Stomach smooth muscle (tissue), 2 donors: Measurements from ENCODE around the gene ACYP2.
"Not testable (repeated sequence)": the region's sequence is repeated elsewhere in the genome, so short reads cannot be mapped to it uniquely, and the experiment has no call there.

Source experiments
- H3K27ac ChIP-seq: one replicate; pipeline ENCODE4 v1.7.0; 2013; ENCODE audit warnings: mild to moderate bottlenecking, low read length, inconsistent platforms
- H3K27me3 ChIP-seq, 2 donors: one replicate each; pipeline ENCODE4 v1.7.0; 2013; ENCODE audit warnings: low read length in 2 of 2; ENCODE audit not compliant: insufficient read depth in 2 of 2, control insufficient read depth in 1 of 2
- H3K36me3 ChIP-seq, 2 donors: one replicate each; pipeline ENCODE4 v1.7.0; 2013; ENCODE audit warnings: low read length in 2 of 2; ENCODE audit not compliant: control insufficient read depth in 2 of 2, insufficient read depth in 2 of 2
- H3K4me1 ChIP-seq: one replicate; pipeline ENCODE4 v1.7.0; 2013; ENCODE audit warnings: low read length; ENCODE audit not compliant: control insufficient read depth, insufficient read depth
- H3K4me3 ChIP-seq, 2 donors: one replicate each; pipeline ENCODE4 v1.7.0; 2013; ENCODE audit warnings: low read length in 2 of 2
- H3K9ac ChIP-seq, 2 donors: one replicate each; pipeline ENCODE4 v1.7.0; 2013; ENCODE audit warnings: low read length in 2 of 2, mild to moderate bottlenecking in 1 of 2
- H3K9me3 ChIP-seq, 2 donors: one replicate each; pipeline ENCODE4 v1.7.0; 2013; ENCODE audit warnings: low read length in 2 of 2; ENCODE audit not compliant: control insufficient read depth in 2 of 2
- donor health status: healthy.
- donor health status: Pancreatic carcinoma.

Gene ACYP2

GRCh38 chr2:54114936-54115283, 505 bp upstream of the ACYP2 start:
- Histone ChIP-seq H3K4me3 (peak overlapping the region; percentile 87 to 97), H3K27ac (peak overlapping the region; percentile 100), H3K4me1 (no peaks in the 10 kb centered on the region), H3K36me3 (no peaks in the 10 kb centered on the region), H3K9ac (peak overlapping the region; percentile 99 to 100), H3K9me3 (no peaks in the 10 kb centered on the region), H3K27me3 (no peaks in the 10 kb centered on the region)

- H3K4me1 ChIP-seq, H3K4me3 ChIP-seq, H3K9me3 ChIP-seq, H3K9ac ChIP-seq, H3K27ac ChIP-seq, H3K36me3 ChIP-seq, H3K27me3 ChIP-seq: not testable (repeated sequence)
Observed at GRCh38 chr2:54116598-54116997, 1.2 kb downstream of the ACYP2 start.

- Histone ChIP-seq H3K4me1 (no peaks in the 10 kb centered on the region), H3K4me3 (no peak overlapping the region), H3K9ac (no peak overlapping the region), H3K9me3 (no peaks in the 10 kb centered on the region), H3K27ac (no peak overlapping the region), H3K36me3 (no peaks in the 10 kb centered on the region), H3K27me3 (no peaks in the 10 kb centered on the region)
Observed at GRCh38 chr2:54120950-54121349, 5.5 kb downstream of the ACYP2 start.

GRCh38 chr2:54122171-54122935, 6.9 kb downstream of the ACYP2 start:
- no peak overlapping the region for H3K9ac ChIP-seq
- no peak overlapping the region for H3K27ac ChIP-seq
- no peaks in the 10 kb centered on the region for H3K36me3 ChIP-seq
- no peaks in the 10 kb centered on the region for H3K27me3 ChIP-seq
- no peaks in the 10 kb centered on the region for H3K9me3 ChIP-seq
- no peaks in the 10 kb centered on the region for H3K4me1 ChIP-seq
- H3K4me3 ChIP-seq, result no peak overlapping the region

- H3K9me3 ChIP-seq, result no peaks in the 10 kb centered on the region
- no peaks in the 10 kb centered on the region for H3K4me1 ChIP-seq
- H3K36me3 ChIP-seq, result no peaks in the 10 kb centered on the region
- H3K4me3 ChIP-seq, result no peak overlapping the region
- no peak overlapping the region for H3K27ac ChIP-seq
- no peaks in the 10 kb centered on the region for H3K27me3 ChIP-seq
- H3K9ac ChIP-seq, result no peak overlapping the region
Observed at GRCh38 chr2:54122939-54123338, 7.5 kb downstream of the ACYP2 start.

GRCh38 chr2:54127174-54127573, 11.8 kb downstream of the ACYP2 start:
- not testable (repeated sequence) for H3K4me3 ChIP-seq, H3K36me3 ChIP-seq

GRCh38 chr2:54133056-54133455, 17.6 kb downstream of the ACYP2 start:
- H3K27me3 ChIP-seq, result no peaks in the 10 kb centered on the region
- H3K9ac ChIP-seq, result no peak overlapping the region
- no peaks in the 10 kb centered on the region for H3K9me3 ChIP-seq
- no peaks in the 10 kb centered on the region for H3K4me1 ChIP-seq
- no peaks in the 10 kb centered on the region for H3K36me3 ChIP-seq
- no peak overlapping the region for H3K4me3 ChIP-seq
- no peak overlapping the region for H3K27ac ChIP-seq

More at GRCh38 chr2:54127174-54127573, 11.8 kb downstream of the ACYP2 start:
- H3K4me1 ChIP-seq, H3K9me3 ChIP-seq, H3K27me3 ChIP-seq, H3K9ac ChIP-seq, H3K27ac ChIP-seq: not testable (repeated sequence)

- no peak overlapping the region for H3K4me3 ChIP-seq
- no peaks in the 10 kb centered on the region for H3K36me3 ChIP-seq
- H3K9me3 ChIP-seq, result no peaks in the 10 kb centered on the region
- no peaks in the 10 kb centered on the region for H3K4me1 ChIP-seq
- H3K27me3 ChIP-seq, result no peaks in the 10 kb centered on the region
- no peak overlapping the region for H3K9ac ChIP-seq
- no peak overlapping the region for H3K27ac ChIP-seq
Observed at GRCh38 chr2:54139210-54139609, 23.8 kb downstream of the ACYP2 start.

GRCh38 chr2:54143780-54144179, 28.4 kb downstream of the ACYP2 start:
- Histone ChIP-seq H3K4me3 (no peak overlapping the region), H3K4me1 (no peaks in the 10 kb centered on the region), H3K36me3 (no peaks in the 10 kb centered on the region), H3K27me3 (no peaks in the 10 kb centered on the region), H3K9ac (no peak overlapping the region), H3K27ac (no peak overlapping the region), H3K9me3 (no peaks in the 10 kb centered on the region)

GRCh38 chr2:54148391-54148790, 33.0 kb downstream of the ACYP2 start:
- Histone ChIP-seq H3K4me3 (no peak overlapping the region), H3K9me3 (no peaks in the 10 kb centered on the region), H3K27ac (no peak overlapping the region), H3K4me1 (no peaks in the 10 kb centered on the region), H3K27me3 (no peaks in the 10 kb centered on the region), H3K36me3 (no peaks in the 10 kb centered on the region), H3K9ac (no peak overlapping the region)

- Histone ChIP-seq H3K4me1 (no peaks in the 10 kb centered on the region), H3K36me3 (no peaks in the 10 kb centered on the region), H3K9ac (no peak overlapping the region), H3K4me3 (no peak overlapping the region), H3K27ac (no peak overlapping the region), H3K27me3 (no peaks in the 10 kb centered on the region), H3K9me3 (no peaks in the 10 kb centered on the region)
Observed at GRCh38 chr2:54149638-54150441, 34.4 kb downstream of the ACYP2 start.
